H1 (cell line): ENCODE measurements around the gene CYP4B1. TPM values are rescaled to one million over a fixed set of nuclear protein-coding genes. Genes with fewer than 3 reads are reported as not detected.

Experiments used
- GABPA ChIP-seq: IDR thresholded peaks from 2 replicates; pipeline ENCODE4 v1.6.1; 2011; ENCODE audit warnings: mild to moderate bottlenecking, low read length, moderate library complexity, borderline replicate concordance; ENCODE audit not compliant: insufficient read depth
- polyA plus RNA-seq, 7 experiments: library from polyadenylated mRNA; depleted of rRNA in 3 of 7; stranded (reverse) in 5 of 7; unstranded in 2 of 7; fragments of >200 nt in 5 of 7; fragments of 200-250 nt in 2 of 7; gene quantifications; 1 replicate in 5 of 7; 2 replicates in 1 of 7; 4 replicates in 1 of 7; pipeline versions ENCODE4 v1.2.1 to v1.2.3, GENCODE V29; 2011 to 2013; ENCODE audit warnings: missing spikeins in 2 of 7, mixed read lengths in 2 of 7
- total RNA-seq: library from RNA; stranded (reverse); fragmentation: NEBNext Ultra II Directional; extraction: Animal tissue kit (Norgen Biotek cat#: 25700); gene quantifications from 2 replicates; pipeline ENCODE4 v1.2.1, GENCODE V29; 2021
- TF ChIP-seq, protein P1 (sequence below): fragments of 300-600 bp; sonication (generic); IDR thresholded peaks from 2 replicates; pipeline ENCODE4 v1.7.1; 2012; ENCODE audit warnings: low read length, moderate library complexity, mild to moderate bottlenecking, inconsistent platforms; ENCODE audit not compliant: insufficient replicate concordance

CYP4B1 gene
- total and polyA plus RNA-seq, 2 of the 8 experiments (the other 6 are each of a cell fraction or from before 2014, with no cell fraction given): 0.23 TPM; not detected in 1

DNA sequence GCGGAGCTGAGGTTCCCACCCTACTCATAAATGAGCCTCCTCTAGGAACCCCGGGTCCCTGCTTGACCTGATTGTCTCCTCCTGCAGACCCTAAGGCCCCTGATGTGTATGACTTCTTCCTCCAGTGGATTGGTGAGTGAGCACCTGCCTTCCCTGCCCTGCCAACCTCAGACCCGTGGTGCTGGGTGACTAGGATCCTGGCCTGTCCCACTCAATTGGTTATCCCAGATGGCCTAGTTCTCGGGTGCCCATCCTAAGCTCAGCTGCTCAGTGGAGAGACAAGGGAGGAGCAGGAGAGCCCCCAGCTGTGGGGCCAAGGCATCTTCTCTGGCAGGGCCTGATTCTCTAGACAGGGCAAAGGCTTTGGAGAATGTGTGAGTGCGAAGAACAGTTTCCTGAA lies 12.2 kb downstream of the CYP4B1 start (continued):
- TF ChIP-seq, protein P1, sequence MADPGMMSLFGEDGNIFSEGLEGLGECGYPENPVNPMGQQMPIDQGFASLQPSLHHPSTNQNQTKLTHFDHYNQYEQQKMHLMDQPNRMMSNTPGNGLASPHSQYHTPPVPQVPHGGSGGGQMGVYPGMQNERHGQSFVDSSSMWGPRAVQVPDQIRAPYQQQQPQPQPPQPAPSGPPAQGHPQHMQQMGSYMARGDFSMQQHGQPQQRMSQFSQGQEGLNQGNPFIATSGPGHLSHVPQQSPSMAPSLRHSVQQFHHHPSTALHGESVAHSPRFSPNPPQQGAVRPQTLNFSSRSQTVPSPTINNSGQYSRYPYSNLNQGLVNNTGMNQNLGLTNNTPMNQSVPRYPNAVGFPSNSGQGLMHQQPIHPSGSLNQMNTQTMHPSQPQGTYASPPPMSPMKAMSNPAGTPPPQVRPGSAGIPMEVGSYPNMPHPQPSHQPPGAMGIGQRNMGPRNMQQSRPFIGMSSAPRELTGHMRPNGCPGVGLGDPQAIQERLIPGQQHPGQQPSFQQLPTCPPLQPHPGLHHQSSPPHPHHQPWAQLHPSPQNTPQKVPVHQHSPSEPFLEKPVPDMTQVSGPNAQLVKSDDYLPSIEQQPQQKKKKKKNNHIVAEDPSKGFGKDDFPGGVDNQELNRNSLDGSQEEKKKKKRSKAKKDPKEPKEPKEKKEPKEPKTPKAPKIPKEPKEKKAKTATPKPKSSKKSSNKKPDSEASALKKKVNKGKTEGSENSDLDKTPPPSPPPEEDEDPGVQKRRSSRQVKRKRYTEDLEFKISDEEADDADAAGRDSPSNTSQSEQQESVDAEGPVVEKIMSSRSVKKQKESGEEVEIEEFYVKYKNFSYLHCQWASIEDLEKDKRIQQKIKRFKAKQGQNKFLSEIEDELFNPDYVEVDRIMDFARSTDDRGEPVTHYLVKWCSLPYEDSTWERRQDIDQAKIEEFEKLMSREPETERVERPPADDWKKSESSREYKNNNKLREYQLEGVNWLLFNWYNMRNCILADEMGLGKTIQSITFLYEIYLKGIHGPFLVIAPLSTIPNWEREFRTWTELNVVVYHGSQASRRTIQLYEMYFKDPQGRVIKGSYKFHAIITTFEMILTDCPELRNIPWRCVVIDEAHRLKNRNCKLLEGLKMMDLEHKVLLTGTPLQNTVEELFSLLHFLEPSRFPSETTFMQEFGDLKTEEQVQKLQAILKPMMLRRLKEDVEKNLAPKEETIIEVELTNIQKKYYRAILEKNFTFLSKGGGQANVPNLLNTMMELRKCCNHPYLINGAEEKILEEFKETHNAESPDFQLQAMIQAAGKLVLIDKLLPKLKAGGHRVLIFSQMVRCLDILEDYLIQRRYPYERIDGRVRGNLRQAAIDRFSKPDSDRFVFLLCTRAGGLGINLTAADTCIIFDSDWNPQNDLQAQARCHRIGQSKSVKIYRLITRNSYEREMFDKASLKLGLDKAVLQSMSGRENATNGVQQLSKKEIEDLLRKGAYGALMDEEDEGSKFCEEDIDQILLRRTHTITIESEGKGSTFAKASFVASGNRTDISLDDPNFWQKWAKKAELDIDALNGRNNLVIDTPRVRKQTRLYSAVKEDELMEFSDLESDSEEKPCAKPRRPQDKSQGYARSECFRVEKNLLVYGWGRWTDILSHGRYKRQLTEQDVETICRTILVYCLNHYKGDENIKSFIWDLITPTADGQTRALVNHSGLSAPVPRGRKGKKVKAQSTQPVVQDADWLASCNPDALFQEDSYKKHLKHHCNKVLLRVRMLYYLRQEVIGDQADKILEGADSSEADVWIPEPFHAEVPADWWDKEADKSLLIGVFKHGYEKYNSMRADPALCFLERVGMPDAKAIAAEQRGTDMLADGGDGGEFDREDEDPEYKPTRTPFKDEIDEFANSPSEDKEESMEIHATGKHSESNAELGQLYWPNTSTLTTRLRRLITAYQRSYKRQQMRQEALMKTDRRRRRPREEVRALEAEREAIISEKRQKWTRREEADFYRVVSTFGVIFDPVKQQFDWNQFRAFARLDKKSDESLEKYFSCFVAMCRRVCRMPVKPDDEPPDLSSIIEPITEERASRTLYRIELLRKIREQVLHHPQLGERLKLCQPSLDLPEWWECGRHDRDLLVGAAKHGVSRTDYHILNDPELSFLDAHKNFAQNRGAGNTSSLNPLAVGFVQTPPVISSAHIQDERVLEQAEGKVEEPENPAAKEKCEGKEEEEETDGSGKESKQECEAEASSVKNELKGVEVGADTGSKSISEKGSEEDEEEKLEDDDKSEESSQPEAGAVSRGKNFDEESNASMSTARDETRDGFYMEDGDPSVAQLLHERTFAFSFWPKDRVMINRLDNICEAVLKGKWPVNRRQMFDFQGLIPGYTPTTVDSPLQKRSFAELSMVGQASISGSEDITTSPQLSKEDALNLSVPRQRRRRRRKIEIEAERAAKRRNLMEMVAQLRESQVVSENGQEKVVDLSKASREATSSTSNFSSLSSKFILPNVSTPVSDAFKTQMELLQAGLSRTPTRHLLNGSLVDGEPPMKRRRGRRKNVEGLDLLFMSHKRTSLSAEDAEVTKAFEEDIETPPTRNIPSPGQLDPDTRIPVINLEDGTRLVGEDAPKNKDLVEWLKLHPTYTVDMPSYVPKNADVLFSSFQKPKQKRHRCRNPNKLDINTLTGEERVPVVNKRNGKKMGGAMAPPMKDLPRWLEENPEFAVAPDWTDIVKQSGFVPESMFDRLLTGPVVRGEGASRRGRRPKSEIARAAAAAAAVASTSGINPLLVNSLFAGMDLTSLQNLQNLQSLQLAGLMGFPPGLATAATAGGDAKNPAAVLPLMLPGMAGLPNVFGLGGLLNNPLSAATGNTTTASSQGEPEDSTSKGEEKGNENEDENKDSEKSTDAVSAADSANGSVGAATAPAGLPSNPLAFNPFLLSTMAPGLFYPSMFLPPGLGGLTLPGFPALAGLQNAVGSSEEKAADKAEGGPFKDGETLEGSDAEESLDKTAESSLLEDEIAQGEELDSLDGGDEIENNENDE: no peak
- no peak for TF ChIP-seq GABPA
